Measurements from ENCODE around the gene WDR59.
"Not testable (repeated sequence)": the region's sequence is repeated elsewhere in the genome, so short reads cannot be mapped to it uniquely, and the experiment has no call there.

Gene WDR59

DNA sequence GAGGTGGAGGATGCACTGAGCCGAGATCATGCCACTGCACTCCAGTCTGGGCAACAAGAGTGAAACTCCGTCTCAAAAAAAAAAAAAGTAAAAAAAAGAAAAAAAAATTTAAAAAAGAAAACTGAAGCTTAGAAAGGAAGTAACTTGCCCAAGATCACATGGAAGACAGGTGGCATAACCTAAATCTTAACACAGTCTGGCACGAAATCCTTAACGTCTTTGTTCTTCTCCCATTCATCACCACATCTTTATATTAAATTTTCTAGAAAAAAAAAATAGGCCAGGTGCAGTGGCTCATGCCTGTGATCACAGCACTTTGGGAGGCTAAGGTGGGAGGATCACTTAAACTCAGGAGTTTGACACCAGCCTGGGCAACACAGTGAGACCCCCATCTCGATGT, 9.3 kb downstream of the WDR59 start:
- no peak for DNase-seq (ENCODE audit: low spot score)

DNA sequence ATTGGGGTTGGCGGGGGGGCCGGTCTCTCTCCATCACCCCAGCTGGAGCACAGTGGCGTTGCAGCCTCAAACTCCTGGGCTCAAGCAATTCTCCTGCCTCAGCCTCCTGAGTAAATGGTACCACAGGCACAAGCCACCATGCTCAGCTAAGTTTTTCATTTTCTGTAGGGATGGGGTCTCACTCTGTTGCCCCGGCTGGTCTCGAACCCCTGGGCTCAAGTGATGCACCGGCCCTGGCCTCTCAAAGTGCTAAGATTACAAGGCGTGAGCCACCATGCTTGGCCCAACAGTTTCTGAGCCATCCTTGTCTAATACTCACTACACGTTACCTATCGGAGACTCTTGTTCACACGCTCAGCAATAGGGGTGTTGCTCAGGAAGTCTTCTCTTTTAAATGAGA, 11.6 kb downstream of the WDR59 start:
- no peak for DNase-seq (ENCODE audit: low spot score)

DNA sequence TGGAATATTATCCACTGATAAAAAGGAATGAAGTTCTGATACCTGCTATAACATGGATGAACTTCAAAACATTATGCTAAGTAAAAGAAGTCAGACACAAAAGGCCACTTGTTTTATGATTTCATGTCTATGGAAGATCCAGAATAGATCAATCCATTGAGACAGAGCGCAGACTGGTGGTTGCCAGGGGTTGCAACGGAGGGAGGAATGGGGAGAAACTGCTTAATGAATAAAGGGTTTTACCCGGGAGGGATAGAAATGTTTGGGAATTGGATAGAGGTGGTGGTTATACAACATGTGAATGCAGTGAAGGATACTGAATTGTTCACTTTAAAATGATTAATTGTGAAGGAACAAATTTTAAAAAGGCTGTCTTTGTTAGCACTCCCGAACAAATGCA, 30.2 kb downstream of the WDR59 start:
- no peak for DNase-seq (ENCODE audit: low spot score)

DNA sequence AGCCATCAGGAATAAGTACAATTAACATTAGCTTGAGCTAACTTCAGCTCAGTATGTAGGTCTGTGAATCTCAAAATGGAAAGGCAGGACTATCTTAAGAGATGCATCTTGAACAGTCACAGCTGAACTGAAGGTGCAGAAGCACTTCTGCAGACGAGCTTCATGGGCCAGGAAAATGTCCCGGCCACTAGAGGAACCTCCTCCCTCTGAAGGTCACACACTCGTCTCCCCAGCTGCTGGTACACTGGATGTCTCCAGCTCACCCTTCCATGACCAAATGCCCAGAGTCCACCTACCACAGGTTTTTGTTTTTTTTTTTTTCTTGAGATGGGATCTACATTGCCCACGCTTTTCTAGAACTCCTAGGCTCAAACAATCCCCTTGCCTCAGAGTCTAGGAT, 33.2 kb downstream of the WDR59 start:
- DNase-seq (ENCODE audit: low spot score) = no peak

- no peak for DNase-seq (ENCODE audit: low spot score)
Observed at GRCh38 chr16:74951206-74951605, 33.7 kb downstream of the WDR59 start.

GRCh38 chr16:74950511-74950910, 34.4 kb downstream of the WDR59 start:
- no peak for DNase-seq (ENCODE audit: low spot score)

DNA sequence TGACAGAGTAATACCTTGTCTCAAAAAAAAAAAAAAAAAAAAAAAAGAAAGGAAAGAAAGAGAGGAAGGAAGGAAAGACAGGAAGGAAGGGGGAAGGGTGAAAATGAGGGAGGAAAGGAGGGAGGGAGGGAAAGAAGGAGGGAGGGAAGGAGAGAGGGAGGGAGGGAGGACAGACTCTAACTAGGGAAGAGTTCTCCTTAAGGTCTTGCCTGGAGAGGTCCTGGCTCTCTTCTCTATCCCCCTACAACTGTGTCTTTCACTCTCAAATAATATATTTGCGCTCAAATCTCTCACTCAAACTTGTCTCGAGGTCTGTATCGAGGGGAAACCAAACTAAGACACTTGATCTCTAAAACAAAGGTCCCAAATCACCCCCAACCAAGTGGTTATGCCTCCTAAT, 35.6 kb downstream of the WDR59 start:
- DNase-seq (ENCODE audit: low spot score) = no peak

GRCh38 chr16:74944466-74944865, 40.5 kb downstream of the WDR59 start:
- DNase-seq (ENCODE audit: low spot score) = no peak

DNA sequence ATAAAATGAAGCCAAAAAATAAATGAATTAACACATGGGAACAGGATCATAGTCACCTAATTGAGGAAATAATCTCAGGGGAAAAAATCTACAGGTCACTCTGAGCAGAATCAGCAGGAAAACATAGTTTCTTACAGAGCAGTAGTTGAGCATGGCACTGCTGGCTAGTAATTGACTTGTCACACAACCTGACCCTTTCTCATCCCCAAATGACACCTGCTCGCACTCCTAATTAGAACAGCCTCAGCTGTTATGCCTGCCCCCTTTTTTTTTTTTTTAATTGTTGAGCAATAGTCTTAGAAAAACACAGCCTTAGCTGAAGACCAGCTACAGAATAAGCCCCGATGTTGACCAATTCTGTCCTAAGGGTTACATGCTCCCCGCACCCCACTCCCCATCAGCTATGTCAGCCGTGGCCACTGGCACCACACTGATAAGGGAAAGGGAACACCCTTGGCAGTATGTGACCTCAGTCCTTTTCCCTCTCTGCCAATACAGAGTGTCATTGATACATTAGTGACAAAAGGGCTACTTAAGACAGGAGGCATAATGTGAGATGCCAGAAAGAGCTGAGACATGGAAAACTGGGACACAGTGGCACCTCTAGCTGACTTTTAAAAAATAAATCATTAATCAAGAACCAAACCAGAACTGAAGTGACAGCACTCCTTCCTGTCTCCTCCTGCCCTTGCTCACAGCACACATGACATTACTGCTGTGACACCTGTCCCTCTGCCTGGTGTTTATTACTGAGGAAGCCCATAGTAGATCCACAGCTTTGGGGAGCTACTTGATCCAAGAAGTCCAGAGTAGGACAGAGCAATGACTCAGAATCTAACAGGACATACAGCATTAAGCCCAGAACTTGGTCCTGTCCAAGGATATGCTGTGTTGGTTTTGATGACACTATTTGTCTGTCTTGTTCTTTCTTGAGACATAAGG, 41.7 kb downstream of the WDR59 start:
- no peak for DNase-seq (ENCODE audit: low spot score)

DNA sequence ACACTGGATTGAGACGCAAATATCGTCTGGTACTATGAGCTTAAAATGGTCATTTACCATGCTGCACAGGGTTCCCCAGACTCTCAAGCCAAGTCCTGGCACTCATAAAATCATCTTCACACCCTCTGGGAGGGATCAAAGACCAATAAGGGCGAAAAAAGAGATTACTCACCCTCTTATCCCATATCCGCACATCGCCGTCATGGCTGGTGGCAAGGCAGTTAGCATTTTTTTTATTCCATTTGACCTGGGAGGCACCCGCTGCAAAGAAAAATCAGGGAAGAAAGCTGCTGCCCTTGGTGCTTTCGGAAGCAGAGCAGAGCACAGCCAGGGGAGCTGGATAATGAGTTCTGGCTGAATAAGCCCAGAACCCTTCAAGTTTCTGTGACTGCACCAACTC, 42.4 kb downstream of the WDR59 start:
- no peak for DNase-seq (ENCODE audit: low spot score)

- DNase-seq (ENCODE audit: low spot score) = no peak
Observed at GRCh38 chr16:74939688-74940087, 45.2 kb downstream of the WDR59 start.

DNA sequence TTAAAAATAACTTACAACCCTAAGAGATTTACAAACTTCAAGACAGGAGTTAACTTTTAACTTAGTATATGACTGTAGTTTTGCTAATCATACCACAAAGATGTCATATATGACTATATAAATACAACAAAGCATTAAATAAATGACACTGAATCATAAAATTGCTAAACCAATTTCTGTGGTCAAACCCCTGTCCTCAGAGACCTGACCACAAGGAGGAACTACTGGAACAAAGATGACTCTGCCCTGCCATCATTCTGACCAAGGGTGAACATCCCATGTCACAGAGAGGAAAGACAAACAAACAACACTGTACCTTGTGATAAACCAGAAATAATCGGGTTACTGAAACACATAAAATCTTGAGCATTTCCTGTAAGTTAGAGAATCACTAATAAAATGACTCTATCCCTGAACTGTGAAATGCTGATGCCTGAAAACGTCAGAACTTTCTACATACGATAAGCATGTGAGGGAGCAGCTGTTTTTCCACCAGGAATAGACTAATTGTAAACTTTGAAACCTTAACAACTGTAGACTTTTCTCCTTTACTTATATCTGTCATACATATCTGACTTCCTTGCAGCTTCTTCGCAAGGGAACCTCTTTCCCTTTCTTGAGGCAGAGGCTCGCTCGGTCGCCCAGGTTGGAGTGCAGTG, 47.9 kb downstream of the WDR59 start:
- peak; percentile 16 for DNase-seq (ENCODE audit: low spot score)

DNA sequence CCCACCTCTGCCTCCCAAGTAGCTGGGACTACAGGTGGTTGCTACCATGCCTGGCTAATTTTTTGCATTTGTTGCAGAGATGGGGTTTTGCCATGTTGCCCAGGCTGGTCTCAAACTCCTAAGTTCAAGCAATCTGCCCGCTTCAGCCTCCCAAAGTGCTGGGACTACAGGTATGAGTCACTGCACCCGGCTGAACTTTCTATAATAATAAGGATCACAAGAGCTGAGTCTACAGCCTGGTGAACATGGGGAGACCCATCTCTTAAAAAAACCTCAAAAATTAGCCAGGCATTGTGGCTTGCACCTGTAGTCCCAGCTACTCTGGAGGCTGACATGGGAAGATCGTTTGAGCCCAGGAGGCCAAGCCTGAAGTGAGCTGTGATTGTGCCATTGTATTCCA, 53.5 kb downstream of the WDR59 start:
- no peak for DNase-seq (ENCODE audit: low spot score)

GRCh38 chr16:74929636-74930035, 55.3 kb downstream of the WDR59 start:
- no peak for DNase-seq (ENCODE audit: low spot score)

- DNase-seq (ENCODE audit: low spot score) = no peak
Observed at GRCh38 chr16:74926805-74927204, 58.1 kb downstream of the WDR59 start.

- no peak for DNase-seq (ENCODE audit: low spot score)
Observed at GRCh38 chr16:74923766-74924460, 61.0 kb downstream of the WDR59 start.

DNA sequence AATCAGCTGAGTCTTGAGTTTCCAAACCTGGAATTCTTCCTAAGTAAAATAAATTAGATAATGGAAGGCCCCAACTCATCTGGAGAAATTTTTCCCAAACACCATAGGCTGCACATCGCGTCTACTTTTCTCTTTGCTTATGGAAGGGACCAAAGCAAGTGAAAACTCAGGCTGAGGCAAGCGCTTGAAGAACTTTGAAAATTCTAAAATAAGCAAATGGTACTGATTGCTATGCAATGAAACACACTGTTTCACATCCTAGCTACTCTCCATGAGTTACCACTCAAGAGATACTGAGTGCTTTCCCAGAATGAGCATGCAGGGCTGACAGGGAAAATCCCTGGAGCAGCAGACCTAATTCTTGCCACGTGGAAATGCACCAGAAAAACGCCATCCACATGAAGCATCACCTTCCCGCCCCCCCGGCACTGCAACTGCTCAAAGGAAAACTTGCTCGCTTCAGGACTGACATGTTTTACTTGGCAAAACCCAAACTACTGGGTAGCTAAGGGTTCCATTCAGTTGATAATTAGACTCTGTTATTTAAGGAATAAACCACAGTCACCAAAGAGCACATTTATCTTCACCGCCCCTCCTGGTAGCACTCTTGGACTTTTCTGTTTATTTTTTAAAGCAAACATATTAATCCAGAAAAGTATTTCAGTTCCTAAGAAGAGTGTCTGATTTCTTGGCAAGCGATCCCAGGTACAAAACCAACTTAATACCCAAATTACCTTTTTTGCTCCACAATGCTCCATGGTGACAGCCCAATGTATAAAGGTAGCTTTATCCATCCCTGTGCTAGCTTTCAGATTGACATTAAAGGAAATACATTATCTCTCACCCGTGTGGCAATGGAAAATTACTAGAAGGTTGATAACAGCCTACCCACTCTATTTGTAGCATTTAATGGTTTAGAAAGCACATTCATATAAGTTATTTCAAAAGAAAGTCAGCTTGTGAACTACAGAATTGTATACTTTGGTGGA, 62.5 kb downstream of the WDR59 start:
- no peak for DNase-seq (ENCODE audit: low spot score)

GRCh38 chr16:74921051-74921450, 63.9 kb downstream of the WDR59 start:
- no peak for DNase-seq (ENCODE audit: low spot score)

DNA sequence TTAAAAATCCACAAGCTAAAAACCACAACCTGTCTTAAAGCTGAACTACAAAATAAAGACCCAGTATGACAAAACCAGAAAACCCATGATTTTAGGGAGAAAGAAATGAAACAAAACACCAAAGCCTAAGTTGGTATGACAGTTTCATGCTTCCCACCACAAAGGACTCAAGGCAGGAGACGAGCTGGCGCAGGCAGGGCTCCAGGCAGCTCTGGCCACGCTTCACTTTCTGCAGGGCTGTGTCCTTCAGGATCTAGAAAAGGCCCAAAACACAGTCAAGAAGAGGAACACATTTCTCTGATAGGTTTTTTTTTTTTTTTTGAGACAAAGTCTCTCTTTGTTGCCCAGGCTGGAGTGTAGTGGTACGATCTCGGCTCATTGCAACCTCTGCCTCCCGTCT, 75.3 kb downstream of the WDR59 start:
- no peak for DNase-seq (ENCODE audit: low spot score)

DNA sequence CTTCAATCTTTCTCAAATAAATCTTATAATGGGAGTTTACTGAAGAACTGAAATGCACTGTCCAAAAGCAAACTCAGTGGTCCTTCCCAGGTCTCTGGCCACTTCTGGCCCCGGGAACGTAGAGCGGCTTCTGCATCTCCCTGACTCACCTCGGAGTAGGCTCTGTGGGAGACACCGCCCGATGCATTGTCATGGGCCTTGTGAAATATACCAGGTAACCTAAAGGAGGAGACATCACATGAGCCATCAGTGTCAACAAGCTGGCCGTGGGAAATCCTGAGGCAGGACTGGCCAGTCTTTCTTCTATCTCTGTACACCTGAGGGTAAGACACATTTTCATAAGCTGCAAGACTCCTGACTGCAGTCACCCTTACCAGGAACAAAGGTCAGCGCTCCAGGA, 76.2 kb downstream of the WDR59 start:
- DNase-seq (ENCODE audit: low spot score) = not testable (repeated sequence)

DNA sequence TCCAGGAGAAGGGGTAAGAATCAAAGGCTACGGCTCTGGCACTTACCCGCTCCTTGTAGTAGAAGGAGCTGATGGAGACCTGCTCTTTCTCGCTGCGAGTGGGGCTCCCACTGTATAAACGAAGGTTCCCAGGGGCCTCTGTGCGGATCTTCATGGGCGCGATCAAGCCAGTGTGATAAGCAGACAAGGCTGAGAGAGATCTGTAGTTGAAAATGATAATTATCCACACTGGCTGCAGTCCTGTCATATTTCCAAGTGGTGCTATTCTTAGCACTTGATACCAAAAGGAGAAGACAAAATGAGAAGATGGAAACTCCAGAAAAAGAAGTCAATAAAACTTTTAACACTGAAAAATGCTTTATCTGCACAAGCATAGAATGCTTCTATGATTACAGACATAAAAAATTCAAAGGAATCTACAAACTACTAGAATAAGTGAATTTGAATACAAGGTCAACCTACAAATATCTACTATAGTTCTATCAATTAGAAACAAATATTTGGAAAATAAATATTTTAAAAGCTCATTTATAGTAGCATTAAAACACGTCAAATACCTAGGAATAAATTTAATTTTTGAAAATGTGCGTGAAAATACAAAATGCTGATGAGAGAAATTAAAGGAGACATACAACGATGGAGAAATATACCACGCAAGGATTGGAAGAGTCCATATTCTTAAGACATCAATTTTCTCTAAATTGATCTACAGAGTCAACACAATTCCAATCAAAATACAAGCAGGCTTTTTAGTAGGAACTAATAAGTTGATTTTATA, 80.8 kb downstream of the WDR59 start:
- no peak for DNase-seq (ENCODE audit: low spot score)
